OCI-LY3 (cell line): ENCODE data around the gene INSIG1.

Source experiments
- H2AFZ ChIP-seq: fragments of 200-600, 300-600 bp; shearing (Covaris generic); 2 replicates; pipeline ENCODE4 v1.6.0; 2014; ENCODE audit warnings: antibody characterized with exemption, low read depth, low read length
- H3K27ac ChIP-seq: fragments of 200-600, 300-600 bp; sonication (generic); 2 replicates; pipeline ENCODE4 v1.5.1; 2014; ENCODE audit warnings: mild to moderate bottlenecking, low read length, moderate library complexity, mixed read lengths
- H3K27me3 ChIP-seq: fragments of 200-600, 300-600 bp; sonication (generic); 2 replicates; pipeline ENCODE4 v1.6.1; 2014; ENCODE audit warnings: low read depth, low read length, mixed read lengths
- H3K36me3 ChIP-seq: fragments of 200-600, 300-600 bp; sonication (generic); replicated peaks from 2 replicates; pipeline ENCODE3; 2014; ENCODE audit warnings: low read depth, low read length, mixed read lengths
- H3K4me1 ChIP-seq: fragments of 300-600, 200-600 bp; sonication (generic); 2 replicates; pipeline ENCODE4 v1.6.1; 2014; ENCODE audit warnings: low read length, mixed read lengths
- H3K4me2 ChIP-seq: fragments of 200-600, 300-600 bp; sonication (generic); 2 replicates; pipeline ENCODE4 v1.6.1; 2014; ENCODE audit warnings: low read length, mixed read lengths
- H3K4me3 ChIP-seq: fragments of 300-600, 200-600 bp; sonication (generic); 2 replicates; pipeline ENCODE4 v1.5.1; 2014; ENCODE audit warnings: antibody characterized with exemption, mild to moderate bottlenecking, low read length, moderate library complexity
- H3K79me2 ChIP-seq: fragments of 300-600, 200-600 bp; shearing (Covaris generic); 2 replicates; pipeline ENCODE4 v1.6.1; 2014; ENCODE audit warnings: mild to moderate bottlenecking, low read length, mixed read lengths
- H3K9ac ChIP-seq: fragments of 300-600, 200-600 bp; shearing (Covaris generic); 2 replicates; pipeline ENCODE4 v1.6.0; 2014; ENCODE audit warnings: mild to moderate bottlenecking, low read length, moderate library complexity
- H3K9me3 ChIP-seq: fragments of 200-600, 300-600 bp; shearing (Covaris generic); 2 replicates; pipeline ENCODE4 v1.6.1; 2014; ENCODE audit warnings: low read length, mixed read lengths; ENCODE audit not compliant: insufficient read depth
- H4K20me1 ChIP-seq: fragments of 200-600, 300-600 bp; sonication (generic); 2 replicates; pipeline ENCODE4 v1.6.1; 2016; ENCODE audit warnings: low read length, mixed read lengths; ENCODE audit not compliant: insufficient read depth
- CTCF ChIP-seq: fragments of 200-600, 300-600 bp; sonication (generic); IDR thresholded peaks from 2 replicates; pipeline ENCODE4 v1.5.1; 2014; ENCODE audit warnings: antibody characterized with exemption, low read length, low read depth
- EZH2phosphoT487 ChIP-seq: fragments of 200-600 bp; shearing (Covaris generic); IDR thresholded peaks from 2 replicates; pipeline ENCODE4 v1.6.1; 2018; ENCODE audit warnings: antibody characterized with exemption, mixed run types, low read depth

INSIG1 gene

GRCh38 chr7:155263051-155263450 lies 34.6 kb upstream of the INSIG1 start:
- Histone ChIP-seq H4K20me1 (no peaks in the 10 kb centered on the region), H3K9ac (no peak overlapping the region), H3K79me2 (no peaks in the 10 kb centered on the region), H3K9me3 (no peaks in the 10 kb centered on the region), H3K27ac (no peak overlapping the region), H3K4me2 (no peak overlapping the region), H3K4me1 (no peaks in the 10 kb centered on the region), H3K4me3 (no peak overlapping the region), H3K27me3 (no peaks in the 10 kb centered on the region), H2AFZ (no peak overlapping the region), H3K36me3 (no peaks in the 10 kb centered on the region)
- no peak for TF ChIP-seq CTCF
- TF ChIP-seq EZH2phosphoT487, result no peak

- H2AFZ ChIP-seq, result no peak overlapping the region
- no peaks in the 10 kb centered on the region for H3K4me1 ChIP-seq
- no peaks in the 10 kb centered on the region for H3K36me3 ChIP-seq
- no peaks in the 10 kb centered on the region for H3K9me3 ChIP-seq
- no peak overlapping the region for H3K27ac ChIP-seq
- no peak overlapping the region for H3K9ac ChIP-seq
- no peaks in the 10 kb centered on the region for H4K20me1 ChIP-seq
- no peak overlapping the region for H3K4me3 ChIP-seq
- no peak overlapping the region for H3K4me2 ChIP-seq
- no peak; the same call in 1 of the 2 replicates for TF ChIP-seq CTCF
- no peak for TF ChIP-seq EZH2phosphoT487
- H3K27me3 ChIP-seq, result no peaks in the 10 kb centered on the region
- H3K79me2 ChIP-seq, result no peaks in the 10 kb centered on the region
These were observed 34.0 kb upstream of the INSIG1 start for GRCh38 chr7:155263581-155264143.

GRCh38 chr7:155265144-155265543 lies 32.5 kb upstream of the INSIG1 start:
- TF ChIP-seq CTCF, result no peak
- TF ChIP-seq EZH2phosphoT487, result no peak
- no peak overlapping the region for H3K4me2 ChIP-seq
- H2AFZ ChIP-seq, result no peak overlapping the region
- no peak overlapping the region for H3K27ac ChIP-seq
- no peaks in the 10 kb centered on the region for H3K9me3 ChIP-seq
- no peaks in the 10 kb centered on the region for H3K79me2 ChIP-seq
- H3K27me3 ChIP-seq, result no peaks in the 10 kb centered on the region
- no peaks in the 10 kb centered on the region for H3K36me3 ChIP-seq
- H3K9ac ChIP-seq, result no peak overlapping the region
- H3K4me3 ChIP-seq, result no peak overlapping the region
- H4K20me1 ChIP-seq, result no peaks in the 10 kb centered on the region
- no peaks in the 10 kb centered on the region for H3K4me1 ChIP-seq

- Histone ChIP-seq H2AFZ (no peak overlapping the region), H3K27ac (no peak overlapping the region), H3K4me3 (no peak overlapping the region), H3K4me1 (no peaks in the 10 kb centered on the region), H3K36me3 (no peaks in the 10 kb centered on the region), H3K9me3 (no peaks in the 10 kb centered on the region), H3K79me2 (no peaks in the 10 kb centered on the region), H3K4me2 (no peak overlapping the region), H4K20me1 (no peaks in the 10 kb centered on the region), H3K27me3 (no peaks in the 10 kb centered on the region), H3K9ac (no peak overlapping the region)
- TF ChIP-seq EZH2phosphoT487, result no peak
These were observed 31.7 kb upstream of the INSIG1 start for GRCh38 chr7:155265961-155266360.
